RWPE2 (cell line): ENCODE data around the gene E2F8.
A peak's percentile ranks its signal among the peaks of the same experiment; 100 is the strongest.
"Not testable (repeated sequence)": the region's sequence is repeated elsewhere in the genome, so short reads cannot be mapped to it uniquely, and the experiment has no call there.

Experiments
- ATAC-seq: fragments of 200-7000 bp; cut with Tn5 transposase; 3 replicates; pipeline ENCODE4 v1.9.1; 2021; ENCODE audit warnings: low read depth
- DNase-seq: peaks from one replicate; pipeline ENCODE4 v3.0.0-alpha.2; 2020; ENCODE audit warnings: low spot score
- H3K27ac ChIP-seq: fragments of 450-650 bp; 2 replicates; pipeline ENCODE4 v1.5.1; 2017; ENCODE audit warnings: mild to moderate bottlenecking; ENCODE audit not compliant: poor library complexity, severe bottlenecking
- H3K27me3 ChIP-seq: fragments of 250-450 bp; sonication (Bioruptor Pico); 2 replicates; pipeline ENCODE4 v1.5.1; 2021; ENCODE audit warnings: mild to moderate bottlenecking, moderate library complexity; ENCODE audit not compliant: insufficient read depth, poor library complexity, severe bottlenecking
- H3K36me3 ChIP-seq: fragments of 250-450 bp; sonication (Bioruptor Pico); 2 replicates; pipeline ENCODE4 v1.5.1; 2020; ENCODE audit warnings: low read depth, mild to moderate bottlenecking, moderate library complexity
- H3K4me1 ChIP-seq: fragments of 250-450 bp; sonication (Bioruptor Pico); 2 replicates; pipeline ENCODE4 v1.5.1; 2021; ENCODE audit warnings: mild to moderate bottlenecking, moderate library complexity; ENCODE audit not compliant: insufficient read depth, poor library complexity, severe bottlenecking
- H3K4me3 ChIP-seq: fragments of 250-450 bp; sonication (Bioruptor Pico); 2 replicates; pipeline ENCODE4 v1.5.1; 2021; ENCODE audit warnings: mild to moderate bottlenecking, moderate library complexity; ENCODE audit not compliant: severe bottlenecking
- H3K9me3 ChIP-seq: fragments of 250-450 bp; sonication (Bioruptor Pico); 2 replicates; pipeline ENCODE4 v1.5.1; 2021; ENCODE audit warnings: mild to moderate bottlenecking, moderate library complexity; ENCODE audit not compliant: severe bottlenecking
- TF ChIP-seq, protein P1 (sequence below): fragments of 450-650 bp; IDR thresholded peaks from one replicate; pipeline ENCODE4 v1.5.1; 2017; ENCODE audit warnings: mild to moderate bottlenecking, moderate library complexity; ENCODE audit not compliant: poor library complexity, severe bottlenecking

Gene E2F8

DNA sequence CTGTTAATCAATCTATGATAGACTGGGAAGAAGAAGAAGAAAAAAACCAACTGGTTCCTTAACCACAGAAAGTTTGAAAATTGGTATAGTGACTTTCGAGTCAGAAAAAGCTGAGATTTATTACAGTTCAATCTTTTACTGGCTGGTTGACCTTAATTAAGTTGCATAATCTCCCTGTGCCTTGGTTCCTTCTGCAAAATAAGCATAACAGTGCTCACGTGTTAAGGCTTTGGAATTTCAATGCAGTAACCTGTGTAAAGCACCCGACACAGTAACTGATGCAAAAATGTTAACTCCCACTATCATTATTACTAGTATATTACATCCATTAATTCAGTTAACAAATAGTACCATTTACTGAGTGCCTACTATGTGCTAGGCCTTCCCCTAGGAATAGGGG is 22.6 kb upstream of the E2F8 start:
- H3K4me3 ChIP-seq: no peak overlapping the region
- H3K27ac ChIP-seq: no peak overlapping the region
- DNase-seq (no peak), ATAC-seq (no peak)
- no peaks in the 10 kb centered on the region for H3K4me1 ChIP-seq
- H3K36me3 ChIP-seq: no peaks in the 10 kb centered on the region
- H3K27me3 ChIP-seq: no peaks in the 10 kb centered on the region
- TF ChIP-seq, protein P1, sequence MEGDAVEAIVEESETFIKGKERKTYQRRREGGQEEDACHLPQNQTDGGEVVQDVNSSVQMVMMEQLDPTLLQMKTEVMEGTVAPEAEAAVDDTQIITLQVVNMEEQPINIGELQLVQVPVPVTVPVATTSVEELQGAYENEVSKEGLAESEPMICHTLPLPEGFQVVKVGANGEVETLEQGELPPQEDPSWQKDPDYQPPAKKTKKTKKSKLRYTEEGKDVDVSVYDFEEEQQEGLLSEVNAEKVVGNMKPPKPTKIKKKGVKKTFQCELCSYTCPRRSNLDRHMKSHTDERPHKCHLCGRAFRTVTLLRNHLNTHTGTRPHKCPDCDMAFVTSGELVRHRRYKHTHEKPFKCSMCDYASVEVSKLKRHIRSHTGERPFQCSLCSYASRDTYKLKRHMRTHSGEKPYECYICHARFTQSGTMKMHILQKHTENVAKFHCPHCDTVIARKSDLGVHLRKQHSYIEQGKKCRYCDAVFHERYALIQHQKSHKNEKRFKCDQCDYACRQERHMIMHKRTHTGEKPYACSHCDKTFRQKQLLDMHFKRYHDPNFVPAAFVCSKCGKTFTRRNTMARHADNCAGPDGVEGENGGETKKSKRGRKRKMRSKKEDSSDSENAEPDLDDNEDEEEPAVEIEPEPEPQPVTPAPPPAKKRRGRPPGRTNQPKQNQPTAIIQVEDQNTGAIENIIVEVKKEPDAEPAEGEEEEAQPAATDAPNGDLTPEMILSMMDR: no peak
- no peaks in the 10 kb centered on the region for H3K9me3 ChIP-seq

- Histone ChIP-seq H3K4me1 (no peaks in the 10 kb centered on the region), H3K27ac (no peak overlapping the region), H3K4me3 (no peak overlapping the region), H3K36me3 (no peaks in the 10 kb centered on the region), H3K9me3 (no peaks in the 10 kb centered on the region), H3K27me3 (no peaks in the 10 kb centered on the region)
- no peak for DNase-seq
- ATAC-seq: peak; percentile 61; the same call in 2 of the 3 replicates
- TF ChIP-seq, protein P1: peak; percentile 98
Observed at GRCh38 chr11:19259487-19260345, 19.0 kb upstream of the E2F8 start.

GRCh38 chr11:19258641-19259230 is 18.0 kb upstream of the E2F8 start:
- TF ChIP-seq, protein P1: no peak
- no peaks in the 10 kb centered on the region for H3K9me3 ChIP-seq
- H3K27me3 ChIP-seq: no peaks in the 10 kb centered on the region
- H3K4me1 ChIP-seq: no peaks in the 10 kb centered on the region
- no peak overlapping the region for H3K27ac ChIP-seq
- no peak overlapping the region for H3K4me3 ChIP-seq
- no peak for ATAC-seq
- no peak for DNase-seq
- H3K36me3 ChIP-seq: no peaks in the 10 kb centered on the region

GRCh38 chr11:19254441-19254840 is 13.7 kb upstream of the E2F8 start:
- H3K4me3 ChIP-seq, DNase-seq, H3K36me3 ChIP-seq, H3K4me1 ChIP-seq, H3K27me3 ChIP-seq, ATAC-seq, H3K27ac ChIP-seq, H3K9me3 ChIP-seq: not testable (repeated sequence)

DNA sequence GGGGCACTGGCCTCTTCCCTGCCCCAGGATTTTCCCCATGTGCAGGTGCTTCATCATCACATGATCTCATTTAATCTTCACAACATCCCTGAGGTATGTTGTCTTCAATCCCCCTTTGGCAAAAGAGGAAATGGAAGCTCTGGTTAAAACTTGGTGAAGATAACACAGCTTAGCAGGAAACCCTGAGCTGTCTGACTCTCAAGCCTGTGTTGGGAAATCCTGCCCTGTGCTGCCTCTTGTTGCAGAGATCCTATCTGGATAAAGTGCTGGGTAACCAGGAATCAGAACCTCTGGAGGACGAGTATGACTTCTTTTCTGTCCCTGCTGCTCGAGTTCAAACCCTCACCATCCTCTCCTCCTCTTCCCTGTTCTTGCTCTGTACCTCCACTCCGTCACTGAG is 13.1 kb upstream of the E2F8 start:
- Histone ChIP-seq H3K27ac (no peak overlapping the region), H3K36me3 (no peaks in the 10 kb centered on the region), H3K4me1 (no peaks in the 10 kb centered on the region), H3K27me3 (no peaks in the 10 kb centered on the region), H3K9me3 (no peaks in the 10 kb centered on the region), H3K4me3 (no peak overlapping the region)
- no peak for ATAC-seq
- no peak for DNase-seq
- TF ChIP-seq, protein P1: no peak
